GM06990 (cell line): ENCODE data around the gene IFI44L.

Experiments
- DNase-seq: peaks from one replicate; pipeline ENCODE4 v3.0.0-alpha.2; 2011; ENCODE audit not compliant: insufficient read length; ENCODE audit errors: extremely low read depth
- H3K27me3 ChIP-seq: replicated peaks from 2 replicates; pipeline ENCODE4 v1.6.0; 2011; ENCODE audit warnings: low read length; ENCODE audit not compliant: control insufficient read depth, insufficient read depth
- H3K36me3 ChIP-seq: 2 replicates; pipeline ENCODE4 v1.5.1; 2011; ENCODE audit warnings: low read length; ENCODE audit not compliant: control insufficient read depth, insufficient read depth
- H3K4me3 ChIP-seq: replicated peaks from 2 replicates; pipeline ENCODE4 v1.5.1; 2011; ENCODE audit warnings: low read depth, mild to moderate bottlenecking, control low read depth, low read length
- TF ChIP-seq, protein P1 (sequence below): IDR thresholded peaks from 2 replicates; pipeline ENCODE4 v1.5.1; 2011; ENCODE audit warnings: low read length, control low read depth, mild to moderate bottlenecking, inconsistent platforms; ENCODE audit not compliant: insufficient read depth, poor library complexity, severe bottlenecking

Gene IFI44L

DNA sequence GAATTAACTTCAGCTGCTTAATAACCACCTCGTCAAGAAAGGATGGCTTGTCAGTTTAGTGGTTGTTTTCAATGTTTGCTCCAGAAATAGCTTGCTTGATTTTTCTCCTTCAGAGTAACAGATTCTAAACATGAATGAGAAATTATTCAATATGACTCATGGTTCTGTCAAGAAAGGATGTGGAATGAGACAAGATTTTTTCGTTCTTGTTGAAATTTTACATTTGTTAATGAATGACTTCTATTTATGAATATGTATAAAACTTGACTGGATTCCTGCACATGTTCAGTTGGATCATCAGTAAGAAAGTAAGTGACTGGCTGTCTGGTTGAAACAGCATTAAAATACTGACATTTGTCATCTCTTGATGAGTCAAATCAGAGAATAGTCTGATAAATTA is 67.7 kb downstream of the IFI44L start:
- TF ChIP-seq, protein P1, sequence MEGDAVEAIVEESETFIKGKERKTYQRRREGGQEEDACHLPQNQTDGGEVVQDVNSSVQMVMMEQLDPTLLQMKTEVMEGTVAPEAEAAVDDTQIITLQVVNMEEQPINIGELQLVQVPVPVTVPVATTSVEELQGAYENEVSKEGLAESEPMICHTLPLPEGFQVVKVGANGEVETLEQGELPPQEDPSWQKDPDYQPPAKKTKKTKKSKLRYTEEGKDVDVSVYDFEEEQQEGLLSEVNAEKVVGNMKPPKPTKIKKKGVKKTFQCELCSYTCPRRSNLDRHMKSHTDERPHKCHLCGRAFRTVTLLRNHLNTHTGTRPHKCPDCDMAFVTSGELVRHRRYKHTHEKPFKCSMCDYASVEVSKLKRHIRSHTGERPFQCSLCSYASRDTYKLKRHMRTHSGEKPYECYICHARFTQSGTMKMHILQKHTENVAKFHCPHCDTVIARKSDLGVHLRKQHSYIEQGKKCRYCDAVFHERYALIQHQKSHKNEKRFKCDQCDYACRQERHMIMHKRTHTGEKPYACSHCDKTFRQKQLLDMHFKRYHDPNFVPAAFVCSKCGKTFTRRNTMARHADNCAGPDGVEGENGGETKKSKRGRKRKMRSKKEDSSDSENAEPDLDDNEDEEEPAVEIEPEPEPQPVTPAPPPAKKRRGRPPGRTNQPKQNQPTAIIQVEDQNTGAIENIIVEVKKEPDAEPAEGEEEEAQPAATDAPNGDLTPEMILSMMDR: no peak
- H3K27me3 ChIP-seq: no peaks in the 10 kb centered on the region
- DNase-seq: no peak
- H3K36me3 ChIP-seq: no peaks in the 10 kb centered on the region
- H3K4me3 ChIP-seq: no peak overlapping the region

DNA sequence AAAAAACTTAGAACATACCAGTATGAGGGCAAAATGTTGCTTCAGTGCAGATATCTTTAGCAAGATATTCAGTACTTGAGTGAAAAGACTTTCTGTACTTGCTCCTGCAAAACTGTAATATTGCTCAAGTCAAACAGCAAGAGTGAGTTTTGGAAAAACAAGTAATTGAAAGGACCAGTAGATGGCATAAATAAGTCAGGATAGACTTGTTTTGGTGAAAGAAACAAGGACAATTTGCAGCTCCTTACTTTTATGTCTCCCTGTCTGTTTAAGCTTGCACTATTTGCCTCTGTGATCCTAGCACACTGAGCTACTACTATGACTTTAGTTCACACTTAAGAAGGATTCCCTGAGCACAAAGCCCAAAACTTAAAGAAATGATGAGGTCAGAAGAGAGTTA is 68.4 kb downstream of the IFI44L start:
- Histone ChIP-seq H3K36me3 (no peaks in the 10 kb centered on the region), H3K27me3 (no peaks in the 10 kb centered on the region), H3K4me3 (no peak overlapping the region)
- TF ChIP-seq, protein P1: no peak
- no peak for DNase-seq

DNA sequence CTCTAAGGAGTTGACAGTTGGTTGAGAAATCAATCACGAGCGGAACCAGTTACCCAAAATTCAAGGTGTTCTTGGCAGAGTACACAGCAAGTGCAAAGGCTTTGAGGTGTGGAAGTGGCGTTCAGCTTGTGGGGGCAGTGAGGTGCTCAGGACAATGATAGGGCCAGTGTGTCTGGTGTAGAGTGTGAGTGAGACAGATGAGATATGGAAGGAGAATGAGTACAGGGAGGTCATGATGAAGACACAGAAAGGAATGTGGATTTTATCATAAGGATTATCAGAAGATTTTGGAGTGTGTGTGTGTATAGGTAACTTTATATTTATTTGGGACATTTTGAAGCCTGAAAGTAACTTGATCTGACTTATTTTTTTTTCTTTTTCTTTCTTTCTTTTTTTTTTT is 70.3 kb downstream of the IFI44L start:
- DNase-seq: no peak
- TF ChIP-seq, protein P1: no peak
- Histone ChIP-seq H3K36me3 (no peaks in the 10 kb centered on the region), H3K4me3 (no peak overlapping the region), H3K27me3 (no peaks in the 10 kb centered on the region)

- H3K27me3 ChIP-seq: peaks cover 1% of the 10 kb centered on the region; the same call in 1 of the 2 replicates
- TF ChIP-seq, protein P1: no peak
- no peaks in the 10 kb centered on the region for H3K36me3 ChIP-seq
- no peak overlapping the region for H3K4me3 ChIP-seq
- no peak for DNase-seq
Observed at GRCh38 chr1:78691995-78692747, 71.9 kb downstream of the IFI44L start.
